Measurements from ENCODE around the gene MB21D2.

The MB21D2 gene

GRCh38 chr3:192929146-192929545, 11.5 kb upstream of the MB21D2 start:
- no peaks in the 10 kb centered on the region for H3K9me3 ChIP-seq
- no peak for TF ChIP-seq CTCF (IDR thresholded peaks at IDR 0.05)
- no peaks in the 10 kb centered on the region for H3K27me3 ChIP-seq
- no peaks in the 10 kb centered on the region for H3K4me1 ChIP-seq (ENCODE audit: control insufficient read depth in 1 of 2, insufficient read depth in 1 of 2, low read depth in 1 of 2, low read length in 1 of 2)
- H3K27ac ChIP-seq = no peak overlapping the region
- no peaks in the 10 kb centered on the region for H3K36me3 ChIP-seq
- no peak overlapping the region for H3K4me3 ChIP-seq (ENCODE audit: low read depth in 1 of 2, low read length in 1 of 2)

DNA sequence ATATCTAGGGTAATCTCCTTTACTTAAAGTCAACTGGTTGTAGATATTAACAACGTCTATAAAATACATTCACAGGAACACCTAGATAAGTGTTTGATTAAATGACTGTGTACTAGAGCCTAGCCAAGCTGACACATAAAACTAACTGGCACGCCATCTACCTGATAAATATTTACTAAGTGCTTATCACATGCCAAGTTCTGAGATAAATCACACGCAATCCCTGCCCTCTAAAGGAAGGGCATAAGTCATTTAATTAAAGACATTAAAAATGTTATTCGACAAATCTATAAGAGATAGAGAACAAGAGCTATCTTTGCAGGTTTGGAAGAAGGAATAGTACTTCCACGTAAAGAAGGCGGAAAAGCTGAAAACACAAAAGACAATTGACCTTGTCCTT, 11.1 kb upstream of the MB21D2 start:
- Histone ChIP-seq H3K9me3 (no peaks in the 10 kb centered on the region), H3K27me3 (no peaks in the 10 kb centered on the region), H3K4me3 (ENCODE audit: low read depth in 1 of 2, low read length in 1 of 2) (no peak overlapping the region), H3K4me1 (ENCODE audit: control insufficient read depth in 1 of 2, insufficient read depth in 1 of 2, low read depth in 1 of 2, low read length in 1 of 2) (no peaks in the 10 kb centered on the region), H3K27ac (no peak overlapping the region), H3K36me3 (no peaks in the 10 kb centered on the region)
- TF ChIP-seq CTCF (IDR thresholded peaks at IDR 0.05) = no peak

- no peaks in the 10 kb centered on the region for H3K4me1 ChIP-seq (ENCODE audit: control insufficient read depth in 1 of 2, insufficient read depth in 1 of 2, low read depth in 1 of 2, low read length in 1 of 2)
- H3K9me3 ChIP-seq = no peaks in the 10 kb centered on the region
- H3K36me3 ChIP-seq = no peaks in the 10 kb centered on the region
- H3K27me3 ChIP-seq = peaks cover 4% of the 10 kb centered on the region
- TF ChIP-seq CTCF (IDR thresholded peaks at IDR 0.05) = no peak
- no peak overlapping the region for H3K27ac ChIP-seq
- no peak overlapping the region for H3K4me3 ChIP-seq (ENCODE audit: low read depth in 1 of 2, low read length in 1 of 2)
Observed at GRCh38 chr3:192928016-192928415, 10.4 kb upstream of the MB21D2 start.

GRCh38 chr3:192927016-192927415, 9.4 kb upstream of the MB21D2 start:
- Histone ChIP-seq H3K4me3 (ENCODE audit: low read depth in 1 of 2, low read length in 1 of 2) (no peak overlapping the region), H3K9me3 (no peaks in the 10 kb centered on the region), H3K36me3 (no peaks in the 10 kb centered on the region), H3K4me1 (ENCODE audit: control insufficient read depth in 1 of 2, insufficient read depth in 1 of 2, low read depth in 1 of 2, low read length in 1 of 2) (no peaks in the 10 kb centered on the region), H3K27ac (no peak overlapping the region), H3K27me3 (peaks cover 8% of the 10 kb centered on the region)
- TF ChIP-seq CTCF (IDR thresholded peaks at IDR 0.05) = no peak

DNA sequence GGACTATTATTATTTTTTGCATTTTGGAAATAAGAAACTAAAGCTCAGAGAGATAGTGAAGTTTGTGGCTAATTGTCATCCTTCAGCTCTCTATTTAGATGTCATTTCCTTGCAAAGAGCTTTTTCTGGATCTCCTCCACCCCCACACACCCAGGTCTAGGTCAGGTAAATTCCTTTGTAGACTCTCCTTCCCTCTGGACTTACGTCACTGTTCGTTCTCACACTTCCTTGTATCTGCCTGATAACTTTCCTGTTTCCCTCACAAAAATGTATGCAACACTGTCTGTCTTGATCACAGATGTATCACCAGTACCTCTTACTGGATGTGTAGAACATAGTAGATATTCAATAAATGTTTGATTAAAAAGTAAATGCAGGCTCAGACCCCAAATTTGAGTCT, 6.1 kb upstream of the MB21D2 start:
- H3K27me3 ChIP-seq = peaks cover 41% of the 10 kb centered on the region
- no peak overlapping the region for H3K27ac ChIP-seq
- no peak for TF ChIP-seq CTCF (IDR thresholded peaks at IDR 0.05)
- H3K9me3 ChIP-seq = no peaks in the 10 kb centered on the region
- no peaks in the 10 kb centered on the region for H3K4me1 ChIP-seq (ENCODE audit: control insufficient read depth in 1 of 2, insufficient read depth in 1 of 2, low read depth in 1 of 2, low read length in 1 of 2)
- H3K36me3 ChIP-seq = no peaks in the 10 kb centered on the region
- no peak overlapping the region for H3K4me3 ChIP-seq (ENCODE audit: low read depth in 1 of 2, low read length in 1 of 2)

GRCh38 chr3:192921793-192922192, 4.1 kb upstream of the MB21D2 start:
- Histone ChIP-seq H3K4me1 (ENCODE audit: control insufficient read depth in 1 of 2, insufficient read depth in 1 of 2, low read depth in 1 of 2, low read length in 1 of 2) (peaks cover 0 to 9% of the 10 kb centered on the region in 2 experiments), H3K27me3 (peaks cover 60% of the 10 kb centered on the region), H3K4me3 (ENCODE audit: low read depth in 1 of 2, low read length in 1 of 2) (no peak overlapping the region), H3K9me3 (no peaks in the 10 kb centered on the region), H3K27ac (no peak overlapping the region), H3K36me3 (no peaks in the 10 kb centered on the region)
- TF ChIP-seq CTCF (IDR thresholded peaks at IDR 0.05) = no peak

Data from neutrophil (primary cell).